Measurements from ENCODE around the gene SUDS3. TPM values are rescaled to one million over a fixed set of nuclear protein-coding genes. Genes with fewer than 3 reads are reported as not detected.
A peak's percentile ranks its signal among the peaks of the same experiment; 100 is the strongest.

The SUDS3 gene
- total RNA-seq, 1 donor from 2014 or later: 28.8 TPM

DNA sequence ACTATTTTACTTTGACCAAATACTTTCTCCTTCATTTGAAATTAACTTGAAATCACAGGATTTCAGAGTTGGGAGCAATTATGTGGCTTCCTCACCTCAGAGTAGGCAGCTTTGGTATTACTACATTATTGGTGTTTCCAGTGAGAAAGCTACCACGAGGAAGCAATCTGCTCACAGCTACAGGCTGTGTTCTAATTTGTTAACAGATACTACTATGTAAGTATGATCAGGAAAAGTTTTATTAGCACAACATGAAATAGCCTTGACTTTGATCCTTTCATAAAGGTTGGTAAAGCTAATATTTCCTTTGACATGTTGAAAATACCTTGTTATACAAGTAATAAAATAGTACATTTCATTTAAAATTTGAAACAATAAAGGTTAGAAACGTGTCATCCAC lies 34.3 kb upstream of the SUDS3 start:
- ATAC-seq (no peak), DNase-seq (no peak)
- Histone ChIP-seq H3K27ac (no peak overlapping the region), H3K9me3 (no peaks in the 10 kb centered on the region), H3K4me3 (no peak overlapping the region), H3K27me3 (no peaks in the 10 kb centered on the region), H3K36me3 (no peaks in the 10 kb centered on the region), H3K4me1 (peaks cover 6% of the 10 kb centered on the region)
- intact Hi-C loops (cut with DNase I): no loop called here
- TF ChIP-seq CTCF (IDR thresholded peaks at IDR 0.05): no peak

DNA sequence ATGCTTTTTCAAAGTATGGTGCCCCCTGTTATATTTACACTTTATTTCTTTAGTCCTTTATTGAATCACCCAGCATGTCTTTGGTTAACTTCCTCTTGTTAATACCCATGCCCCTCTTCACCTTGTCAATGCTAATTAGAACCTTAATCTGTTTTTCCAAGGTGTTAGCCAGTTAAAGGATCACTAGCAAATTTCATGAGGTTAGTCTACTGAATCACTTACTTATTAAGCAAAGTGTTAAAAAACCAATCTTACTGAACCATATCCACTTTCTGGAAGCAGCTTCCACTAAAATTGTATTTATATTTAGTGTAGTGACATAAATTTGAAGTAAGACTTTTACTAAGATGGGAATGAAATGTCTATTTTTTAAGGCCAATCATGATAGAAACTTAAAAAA lies 31.5 kb upstream of the SUDS3 start:
- ATAC-seq (no peak), DNase-seq (no peak)
- peaks cover 6% of the 10 kb centered on the region for H3K4me1 ChIP-seq
- no peak for TF ChIP-seq CTCF (IDR thresholded peaks at IDR 0.05)
- H3K27me3 ChIP-seq: no peaks in the 10 kb centered on the region
- no peaks in the 10 kb centered on the region for H3K9me3 ChIP-seq
- no peak overlapping the region for H3K27ac ChIP-seq
- H3K4me3 ChIP-seq: no peak overlapping the region
- H3K36me3 ChIP-seq: no peaks in the 10 kb centered on the region
- intact Hi-C loops (cut with DNase I): no loop called here

GRCh38 chr12:118345355-118345754 lies 31.0 kb upstream of the SUDS3 start:
- Histone ChIP-seq H3K9me3 (no peaks in the 10 kb centered on the region), H3K27ac (no peak overlapping the region), H3K27me3 (no peaks in the 10 kb centered on the region), H3K4me1 (peaks cover 6% of the 10 kb centered on the region), H3K4me3 (no peak overlapping the region), H3K36me3 (no peaks in the 10 kb centered on the region)
- DNase-seq (no peak), ATAC-seq (no peak)
- no peak for TF ChIP-seq CTCF (IDR thresholded peaks at IDR 0.05)
- intact Hi-C loops (cut with DNase I): no loop called here

DNA sequence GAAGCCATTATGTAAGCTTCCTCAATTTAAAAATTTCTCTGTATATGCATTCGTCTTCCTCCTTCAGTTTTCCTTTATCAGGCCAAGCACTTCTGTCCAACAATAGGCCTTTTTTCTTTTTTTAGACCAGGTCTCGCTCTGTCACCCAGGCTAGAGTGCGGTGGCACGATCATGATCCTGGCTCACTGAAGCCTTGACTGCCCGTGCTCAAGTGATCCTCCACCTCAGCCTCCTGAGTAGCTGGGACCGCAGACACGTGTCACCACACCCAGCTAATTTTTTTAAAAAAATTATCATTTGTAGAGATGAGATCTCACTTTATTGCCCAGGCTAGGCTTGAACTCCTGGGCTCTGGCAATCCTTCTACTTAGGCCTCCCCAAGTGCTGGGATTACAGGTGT lies 29.5 kb upstream of the SUDS3 start:
- Histone ChIP-seq H3K36me3 (no peaks in the 10 kb centered on the region), H3K4me3 (no peak overlapping the region), H3K27me3 (no peaks in the 10 kb centered on the region), H3K27ac (no peak overlapping the region), H3K4me1 (peaks cover 6% of the 10 kb centered on the region), H3K9me3 (no peaks in the 10 kb centered on the region)
- no peak for DNase-seq
- intact Hi-C loops (cut with DNase I): no loop called here
- no peak for TF ChIP-seq CTCF (IDR thresholded peaks at IDR 0.05)
- peak; percentile 39 for ATAC-seq

GRCh38 chr12:118347916-118348315 lies 28.4 kb upstream of the SUDS3 start:
- peaks cover 6% of the 10 kb centered on the region for H3K4me1 ChIP-seq
- no peak overlapping the region for H3K4me3 ChIP-seq
- H3K36me3 ChIP-seq: no peaks in the 10 kb centered on the region
- DNase-seq (no peak), ATAC-seq (no peak)
- H3K27ac ChIP-seq: no peak overlapping the region
- TF ChIP-seq CTCF (IDR thresholded peaks at IDR 0.05): no peak
- intact Hi-C loops (cut with DNase I): no loop called here
- H3K27me3 ChIP-seq: no peaks in the 10 kb centered on the region
- H3K9me3 ChIP-seq: no peaks in the 10 kb centered on the region

DNA sequence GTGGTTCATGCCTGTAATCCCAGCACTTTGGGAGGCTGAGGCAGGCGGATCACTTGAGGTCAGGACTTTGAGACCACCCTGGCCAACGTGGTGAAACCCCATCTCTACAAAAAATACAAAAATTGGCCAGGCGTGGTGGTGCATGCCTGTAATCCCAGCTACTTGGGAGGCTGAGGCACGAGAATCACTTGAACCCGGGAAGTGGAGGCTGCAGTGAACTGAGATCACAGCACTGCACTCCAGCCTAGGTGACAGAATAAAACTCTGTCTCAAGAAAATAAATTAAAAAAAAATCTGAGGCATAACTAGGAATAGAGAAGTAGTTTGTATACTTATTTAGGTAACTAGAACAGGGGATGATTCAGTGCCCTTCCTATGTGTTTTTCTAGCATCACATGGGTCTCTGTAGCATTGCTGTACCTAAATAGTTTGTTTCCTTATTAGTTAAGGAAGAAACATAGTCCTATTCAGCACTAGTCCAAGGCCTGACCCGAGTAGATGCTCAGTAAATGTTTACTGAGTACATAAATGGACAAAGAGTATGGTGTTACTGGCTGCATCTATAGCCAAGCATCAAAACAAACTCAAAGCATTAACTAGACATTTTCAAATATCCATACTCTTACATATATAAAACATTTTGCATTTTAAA lies 25.3 kb upstream of the SUDS3 start:
- ATAC-seq (no peak), DNase-seq (no peak)
- H3K27me3 ChIP-seq: no peaks in the 10 kb centered on the region
- no peaks in the 10 kb centered on the region for H3K36me3 ChIP-seq
- H3K27ac ChIP-seq: no peak overlapping the region
- no peak overlapping the region for H3K4me3 ChIP-seq
- peaks cover 12% of the 10 kb centered on the region for H3K4me1 ChIP-seq
- intact Hi-C loops (cut with DNase I): no loop called here
- no peaks in the 10 kb centered on the region for H3K9me3 ChIP-seq
- TF ChIP-seq CTCF (IDR thresholded peaks at IDR 0.05): no peak

All from upper lobe of right lung (tissue), 1 donor.